H9 (cell line): ENCODE measurements around the gene EIF1AD. TPM values are rescaled to one million over a fixed set of nuclear protein-coding genes. Genes with fewer than 3 reads are reported as not detected.

Source experiments
- DNase-seq: peaks from one replicate; pipeline ENCODE4 v3.0.0-alpha.2; 2017
- H2AFZ ChIP-seq: one replicate; pipeline ENCODE4 v1.6.1; 2013; ENCODE audit warnings: mild to moderate bottlenecking, low read length, control low read depth, moderate library complexity
- H2AK5ac ChIP-seq: 2 replicates; pipeline ENCODE4 v1.6.1; 2013; ENCODE audit warnings: low read length, control low read depth, mixed read lengths; ENCODE audit not compliant: insufficient read length
- H2BK120ac ChIP-seq: one replicate; pipeline ENCODE4 v1.6.1; 2013; ENCODE audit warnings: low read depth, mild to moderate bottlenecking, low read length, control low read depth, inconsistent platforms; ENCODE audit not compliant: poor library complexity, severe bottlenecking
- H2BK12ac ChIP-seq: 2 replicates; pipeline ENCODE4 v1.6.1; 2013; ENCODE audit warnings: low read length, control low read depth, mixed read lengths, low read depth; ENCODE audit not compliant: insufficient read length
- H2BK15ac ChIP-seq: 2 replicates; pipeline ENCODE4 v1.6.1; 2013; ENCODE audit warnings: low read depth, low read length, control low read depth
- H2BK20ac ChIP-seq: one replicate; pipeline ENCODE4 v1.6.1; 2013; ENCODE audit warnings: low read depth, mild to moderate bottlenecking, low read length, control low read depth, inconsistent platforms; ENCODE audit not compliant: poor library complexity, severe bottlenecking
- H2BK5ac ChIP-seq: 2 replicates; pipeline ENCODE4 v1.6.1; 2013; ENCODE audit warnings: low read length, control low read depth, mixed read lengths; ENCODE audit not compliant: insufficient read length
- H3K14ac ChIP-seq: 2 replicates; pipeline ENCODE4 v1.6.1; 2013; ENCODE audit warnings: low read length, control low read depth; ENCODE audit not compliant: insufficient read depth
- H3K18ac ChIP-seq: 2 replicates; pipeline ENCODE4 v1.6.1; 2013; ENCODE audit warnings: low read depth, mild to moderate bottlenecking, mixed read lengths, low read length, control low read depth; ENCODE audit not compliant: insufficient read length
- H3K23ac ChIP-seq: 2 replicates; pipeline ENCODE4 v1.6.1; 2013; ENCODE audit warnings: low read length, control low read depth, mixed read lengths, low read depth; ENCODE audit not compliant: insufficient read length
- H3K23me2 ChIP-seq: 2 replicates; pipeline ENCODE4 v1.6.1; 2013; ENCODE audit warnings: low read depth, mild to moderate bottlenecking, mixed read lengths, low read length, control low read depth; ENCODE audit not compliant: insufficient read length, poor library complexity, severe bottlenecking
- H3K27ac ChIP-seq: 2 replicates; pipeline ENCODE4 v1.5.1; 2013; ENCODE audit warnings: low read length, control low read depth, mixed read lengths, low read depth; ENCODE audit not compliant: insufficient read length
- H3K27me3 ChIP-seq: 2 replicates; pipeline ENCODE4 v1.6.1; 2013; ENCODE audit warnings: low read length, control low read depth, inconsistent platforms; ENCODE audit not compliant: insufficient read depth
- H3K4ac ChIP-seq: 2 replicates; pipeline ENCODE4 v1.6.1; 2013; ENCODE audit warnings: low read depth, mild to moderate bottlenecking, control low read depth, inconsistent platforms, low read length, moderate library complexity
- H3K4me1 ChIP-seq: 2 replicates; pipeline ENCODE4 v1.6.1; 2013; ENCODE audit warnings: low read length, control low read depth, inconsistent platforms; ENCODE audit not compliant: insufficient read depth
- H3K4me2 ChIP-seq: 2 replicates; pipeline ENCODE4 v1.6.1; 2013; ENCODE audit warnings: low read length, control low read depth, mixed read lengths; ENCODE audit not compliant: insufficient read length, insufficient read depth
- H3K56ac ChIP-seq: 2 replicates; pipeline ENCODE4 v1.6.1; 2013; ENCODE audit warnings: low read depth, mild to moderate bottlenecking, mixed read lengths, low read length, control low read depth; ENCODE audit not compliant: insufficient read length
- H3K79me1 ChIP-seq: 2 replicates; pipeline ENCODE4 v1.6.1; 2013; ENCODE audit warnings: low read depth, mild to moderate bottlenecking, moderate library complexity, low read length, control low read depth, inconsistent platforms; ENCODE audit not compliant: insufficient read depth, poor library complexity, severe bottlenecking
- H3K79me2 ChIP-seq: 2 replicates; pipeline ENCODE4 v1.6.1; 2013; ENCODE audit warnings: low read length, control low read depth, inconsistent platforms; ENCODE audit not compliant: insufficient read depth
- H3K9ac ChIP-seq: 2 replicates; pipeline ENCODE4 v1.6.1; 2013; ENCODE audit warnings: low read length, control low read depth, mixed read lengths; ENCODE audit not compliant: insufficient read length; ENCODE audit errors: extremely low read depth
- H3K9me3 ChIP-seq: one replicate; pipeline ENCODE4 v1.6.1; 2013; ENCODE audit warnings: low read depth, low read length, inconsistent platforms; ENCODE audit not compliant: control insufficient read depth
- H3T11ph ChIP-seq: one replicate; pipeline ENCODE4 v1.6.1; 2013; ENCODE audit warnings: mild to moderate bottlenecking, low read length, control low read depth, inconsistent platforms
- H4K20me1 ChIP-seq: one replicate; pipeline ENCODE4 v1.6.1; 2013; ENCODE audit not compliant: control insufficient read depth, insufficient read length, insufficient read depth
- H4K5ac ChIP-seq: 2 replicates; pipeline ENCODE4 v1.6.1; 2013; ENCODE audit warnings: low read depth, mild to moderate bottlenecking, mixed read lengths, low read length, control low read depth; ENCODE audit not compliant: insufficient read length
- H4K8ac ChIP-seq: replicated peaks from 2 replicates; pipeline ENCODE4 v1.6.1; 2013; ENCODE audit warnings: low read length, control low read depth, mixed read lengths, low read depth; ENCODE audit not compliant: insufficient read length
- H4K91ac ChIP-seq: 2 replicates; pipeline ENCODE4 v1.6.1; 2013; ENCODE audit warnings: low read depth, mild to moderate bottlenecking, moderate library complexity, mixed read lengths, low read length, control low read depth; ENCODE audit not compliant: insufficient read length
- H3K27ac Mint-ChIP-seq, 3 experiments: 2 replicates in 2 of 3; 3 replicates in 1 of 3; pipeline ENCODE4 v1.8.0; 2020 to 2021; ENCODE audit warnings: mixed read lengths in 3 of 3, mild to moderate bottlenecking in 1 of 3, moderate library complexity in 1 of 3
- H3K27me3 Mint-ChIP-seq: 2 replicates; pipeline ENCODE4 v1.8.0; 2021; ENCODE audit warnings: low read depth, mild to moderate bottlenecking, moderate library complexity, mixed read lengths
- H3K36me3 Mint-ChIP-seq, 3 experiments: 2 replicates in 2 of 3; 3 replicates in 1 of 3; pipeline ENCODE4 v1.8.0; 2020 to 2021; ENCODE audit warnings: low read depth in 3 of 3, mixed read lengths in 3 of 3; ENCODE audit not compliant: insufficient read depth in 1 of 3
- H3K4me1 Mint-ChIP-seq, 2 experiments: 2 replicates each; pipeline ENCODE4 v1.8.0; 2020; ENCODE audit warnings: mixed read lengths in 2 of 2
- H3K4me3 Mint-ChIP-seq, 2 experiments: 2 replicates in 1 of 2; 3 replicates in 1 of 2; pipeline ENCODE4 v1.8.0; 2020 to 2021; ENCODE audit warnings: mild to moderate bottlenecking in 2 of 2, mixed read lengths in 2 of 2, moderate library complexity in 1 of 2
- H3K9me3 Mint-ChIP-seq, 2 experiments: 2 replicates in 1 of 2; 3 replicates in 1 of 2; pipeline ENCODE4 v1.8.0; 2020; ENCODE audit warnings: mild to moderate bottlenecking in 2 of 2, mixed read lengths in 2 of 2, moderate library complexity in 1 of 2
- CTCF ChIP-seq: fragments of 200-600 bp; sonication (generic); conservative IDR thresholded peaks from 3 replicates; pipeline ENCODE4 v1.8.0; 2021; ENCODE audit warnings: antibody characterized with exemption, mild to moderate bottlenecking
- WGBS: extraction: QIAGEN DNeasy Blood & Tissue Kit; methylation state at CpG from one replicate; pipeline ENCODE4 v1.1.7; 2013; ENCODE audit warnings: missing lambda C conversion rate, low lambda C conversion rate, mixed read lengths; ENCODE audit not compliant: insufficient read length; ENCODE audit errors: extremely low coverage; 5-methylcytosine and 5-hydroxymethylcytosine counted together
- total RNA-seq: library from RNA; stranded (reverse); gene quantifications from 2 replicates; pipeline ENCODE4 v1.2.1, GENCODE V29; 2021

Gene EIF1AD
- total RNA-seq, 1 experiment from 2014 or later, result 46.7 TPM

GRCh38 chr11:66007201-66007634 is 5.3 kb upstream of the EIF1AD start:
- H3K36me3 Mint-ChIP-seq, result peaks cover 8 to 30% (median 23%) of the 10 kb centered on the region in 3 experiments; a peak in 6 of 7 replicates
- H3K4me1 Mint-ChIP-seq, result peaks cover 24 to 37% of the 10 kb centered on the region in 2 experiments
- Histone ChIP-seq H2BK20ac (no peak overlapping the region), H3K79me1 (no peaks in the 10 kb centered on the region), H4K20me1 (no peaks in the 10 kb centered on the region), H3K27me3 (peaks cover 4% of the 10 kb centered on the region; the same call in 1 of the 2 replicates), H3K14ac (no peak overlapping the region), H2BK12ac (no peak overlapping the region), H4K8ac (no peak overlapping the region), H3K56ac (no peak overlapping the region), H2BK5ac (no peak overlapping the region), H3K4me2 (no peak overlapping the region), H3K79me2 (peaks cover 3% of the 10 kb centered on the region; the same call in 1 of the 2 replicates), H2BK15ac (no peak overlapping the region), H2AFZ (no peak overlapping the region), H3K9me3 (no peaks in the 10 kb centered on the region), H3K4ac (no peak overlapping the region), H2BK120ac (no peak overlapping the region), H3K18ac (no peak overlapping the region), H4K5ac (no peak overlapping the region), H3K27ac (no peak overlapping the region), H3T11ph (no peak overlapping the region), H3K4me1 (no peaks in the 10 kb centered on the region), H3K23ac (no peak overlapping the region), H2AK5ac (no peak overlapping the region), H4K91ac (no peak overlapping the region), H3K23me2 (peaks cover 11% of the 10 kb centered on the region), H3K9ac (no peak overlapping the region)
- H3K4me3 Mint-ChIP-seq, result no peak overlapping the region
- no peak for TF ChIP-seq CTCF
- H3K9me3 Mint-ChIP-seq, result no peaks in the 10 kb centered on the region
- no CpG with 5 or more reads among the region's 5 CpGs for WGBS
- no peak for DNase-seq
- H3K27ac Mint-ChIP-seq, result peak overlapping the region in 1 of 3 experiments; percentile 68; a peak in 2 of 7 replicates
- H3K27me3 Mint-ChIP-seq, result no peaks in the 10 kb centered on the region; the same call in 1 of the 2 replicates
